OCI-LY1 (cell line): ENCODE measurements around the gene CAPN14.

ENCODE experiments used
- H2AFZ ChIP-seq: fragments of 200-600 bp; sonication (generic), shearing (Covaris generic); 2 replicates; pipeline ENCODE4 v1.6.0; 2014; ENCODE audit warnings: antibody characterized with exemption, mild to moderate bottlenecking, low read length
- H3F3A ChIP-seq: fragments of 200-600 bp; sonication (generic), shearing (Covaris generic); 2 replicates; pipeline ENCODE4 v1.6.0; 2014; ENCODE audit warnings: mild to moderate bottlenecking, antibody characterized with exemption, low read length, moderate library complexity; ENCODE audit not compliant: insufficient read depth
- H3K27ac ChIP-seq: fragments of 200-600 bp; sonication (generic); 2 replicates; pipeline ENCODE4 v1.5.1; 2014; ENCODE audit warnings: low read length, mixed run types, mild to moderate bottlenecking, low read depth; ENCODE audit not compliant: poor library complexity, severe bottlenecking
- H3K27me3 ChIP-seq: fragments of 200-600 bp; sonication (generic); 2 replicates; pipeline ENCODE4 v1.6.0; 2014; ENCODE audit warnings: antibody characterized with exemption, mild to moderate bottlenecking, low read length, moderate library complexity; ENCODE audit not compliant: insufficient read depth
- H3K36me3 ChIP-seq: fragments of 200-600 bp; sonication (generic); 2 replicates; pipeline ENCODE4 v1.6.1; 2014; ENCODE audit warnings: mild to moderate bottlenecking, antibody characterized with exemption, low read length, moderate library complexity, mixed read lengths; ENCODE audit not compliant: insufficient read depth
- H3K4me1 ChIP-seq: fragments of 200-600 bp; sonication (generic); 2 replicates; pipeline ENCODE4 v1.5.1; 2014; ENCODE audit warnings: mild to moderate bottlenecking, low read length, moderate library complexity; ENCODE audit not compliant: insufficient read depth, severe bottlenecking
- H3K4me2 ChIP-seq: fragments of 200-600 bp; sonication (generic), shearing (Covaris generic); 2 replicates; pipeline ENCODE4 v1.6.1; 2014; ENCODE audit warnings: low read length
- H3K4me3 ChIP-seq: fragments of 200-600 bp; sonication (generic); 2 replicates; pipeline ENCODE4 v1.5.1; 2014; ENCODE audit warnings: low read length, low read depth, mild to moderate bottlenecking, mixed read lengths; ENCODE audit not compliant: poor library complexity, severe bottlenecking
- H3K79me2 ChIP-seq: fragments of 200-600 bp; shearing (Covaris generic); 2 replicates; pipeline ENCODE4 v1.6.1; 2016; ENCODE audit warnings: mixed run types, low read length, mixed read lengths; ENCODE audit not compliant: insufficient read depth
- H3K9ac ChIP-seq: fragments of 200-600 bp; sonication (generic), shearing (Covaris generic); 2 replicates; pipeline ENCODE4 v1.6.1; 2014; ENCODE audit warnings: mild to moderate bottlenecking, low read length, mixed read lengths
- H3K9me2 ChIP-seq: fragments of 200-600 bp; sonication (generic), shearing (Covaris generic); 2 replicates; pipeline ENCODE4 v1.6.1; 2014; ENCODE audit warnings: low read depth, mild to moderate bottlenecking, low read length, mixed read lengths
- H3K9me3 ChIP-seq: fragments of 200-600 bp; shearing (Covaris generic); 2 replicates; pipeline ENCODE4 v1.6.1; 2014; ENCODE audit warnings: low read length, mixed read lengths
- H4K20me1 ChIP-seq: fragments of 200-600 bp; sonication (generic), shearing (Covaris generic); 2 replicates; pipeline ENCODE4 v1.6.0; 2016; ENCODE audit warnings: mild to moderate bottlenecking, low read length; ENCODE audit not compliant: insufficient read depth
- CTCF ChIP-seq: fragments of 200-600 bp; sonication (generic), shearing (Covaris generic); IDR thresholded peaks from 2 replicates; pipeline ENCODE4 v1.5.1; 2017; ENCODE audit warnings: mild to moderate bottlenecking, antibody characterized with exemption, low read length, moderate library complexity, mixed read lengths
- EZH2 ChIP-seq: fragments of 200-600 bp; sonication (generic), shearing (Covaris generic); IDR thresholded peaks from 2 replicates; pipeline ENCODE4 v1.8.0; 2017; ENCODE audit warnings: borderline replicate concordance, mixed run types, mild to moderate bottlenecking, antibody characterized with exemption, low read length, moderate library complexity, mixed read lengths

CAPN14 gene

GRCh38 chr2:31221544-31221943 lies 4.2 kb upstream of the CAPN14 start:
- H3K4me1 ChIP-seq = no peaks in the 10 kb centered on the region
- H3K9me2 ChIP-seq = no peaks in the 10 kb centered on the region
- no peaks in the 10 kb centered on the region for H3K9me3 ChIP-seq
- H3K4me3 ChIP-seq = no peak overlapping the region
- TF ChIP-seq CTCF (no peak), EZH2 (no peak)
- H3K36me3 ChIP-seq = no peaks in the 10 kb centered on the region
- no peaks in the 10 kb centered on the region for H3K79me2 ChIP-seq
- no peak overlapping the region for H3K27ac ChIP-seq
- H3K9ac ChIP-seq = no peak overlapping the region
- H2AFZ ChIP-seq = no peak overlapping the region
- no peaks in the 10 kb centered on the region for H4K20me1 ChIP-seq
- 0 out of 2 replicates have a peak, but pooled peaks cover 5% of the 10 kb centered on the region for H3K27me3 ChIP-seq
- no peaks in the 10 kb centered on the region for H3F3A ChIP-seq
- no peak overlapping the region for H3K4me2 ChIP-seq

- Histone ChIP-seq H3K9ac (no peak overlapping the region), H3K9me3 (no peaks in the 10 kb centered on the region), H3K4me3 (no peak overlapping the region), H3K4me2 (no peak overlapping the region), H4K20me1 (no peaks in the 10 kb centered on the region), H3K27ac (no peak overlapping the region), H3F3A (no peaks in the 10 kb centered on the region), H3K79me2 (no peaks in the 10 kb centered on the region), H3K4me1 (no peaks in the 10 kb centered on the region), H3K36me3 (no peaks in the 10 kb centered on the region), H2AFZ (no peak overlapping the region), H3K27me3 (0 out of 2 replicates have a peak, but pooled peaks cover 5% of the 10 kb centered on the region), H3K9me2 (no peaks in the 10 kb centered on the region)
- TF ChIP-seq EZH2 (no peak), CTCF (no peak)
Measured at GRCh38 chr2:31219131-31219969, 2.0 kb upstream of the CAPN14 start.

- Histone ChIP-seq H3K27me3 (no peaks in the 10 kb centered on the region), H3K4me3 (no peak overlapping the region), H3K9ac (no peak overlapping the region), H3F3A (no peaks in the 10 kb centered on the region), H3K9me2 (no peaks in the 10 kb centered on the region), H3K4me1 (no peaks in the 10 kb centered on the region), H3K9me3 (no peaks in the 10 kb centered on the region), H3K79me2 (no peaks in the 10 kb centered on the region), H3K4me2 (no peak overlapping the region), H3K36me3 (no peaks in the 10 kb centered on the region), H3K27ac (no peak overlapping the region), H2AFZ (no peak overlapping the region), H4K20me1 (no peaks in the 10 kb centered on the region)
- TF ChIP-seq CTCF = no peak
Measured at GRCh38 chr2:31216734-31217133, 581 bp downstream of the CAPN14 start.
